HEK293 (cell line): ENCODE results near the gene HS3ST5.

Source experiments
- CTCF ChIA-PET: fragments of 350-600 bp; formaldehyde crosslinking; extraction: SDS; loops from one replicate; lab custom pipeline; 2021; ENCODE audit warnings: antibody characterized with exemption; lab: Yijun Ruan, JAX
- POLR2A ChIA-PET: fragments of 300-600 bp; formaldehyde crosslinking; extraction: SDS; loops from one replicate; lab custom pipeline; 2020; ENCODE audit warnings: antibody characterized with exemption, inconsistent platforms; lab: Yijun Ruan, JAX
- H3K27ac ChIP-seq: fragments of 200-500 bp; sonication (Bioruptor generic); 2 replicates; pipeline ENCODE4 v1.5.1; 2014; ENCODE audit warnings: low read depth, low read length, control low read depth, inconsistent platforms; ENCODE audit errors: extremely low read depth
- H3K36me3 ChIP-seq, 2 experiments: fragments of 200-500 bp in 1 of 2; sonication (Bioruptor generic) in 1 of 2; 1 replicate in 1 of 2; 2 replicates in 1 of 2; pipeline ENCODE4 v1.5.1; 2014 to 2017; ENCODE audit warnings: inconsistent platforms in 2 of 2, low read length in 2 of 2; ENCODE audit not compliant: control insufficient read depth in 2 of 2, insufficient read depth in 1 of 2
- H3K4me1 ChIP-seq: fragments of 200-500 bp; sonication (Bioruptor generic); 2 replicates; pipeline ENCODE4 v1.5.1; 2014; ENCODE audit warnings: mild to moderate bottlenecking, low read length, inconsistent platforms; ENCODE audit not compliant: control insufficient read depth, insufficient read depth
- H3K4me3 ChIP-seq: 2 replicates; pipeline ENCODE4 v1.5.1; 2011; ENCODE audit warnings: low read depth, mild to moderate bottlenecking, control low read depth, low read length, moderate library complexity
- H3K9me3 ChIP-seq: fragments of 200-500 bp; sonication (Bioruptor generic); 2 replicates; pipeline ENCODE4 v1.5.1; 2014; ENCODE audit warnings: low read depth, low read length, inconsistent platforms; ENCODE audit not compliant: control insufficient read depth, insufficient read depth
- BCL11A ChIP-seq: fragments of 450-650 bp; formaldehyde crosslinking; IDR thresholded peaks from 2 replicates; pipeline ENCODE4 v1.5.1; 2016; ENCODE audit warnings: low read depth, missing biosample characterization, missing genetic modification characterization
- EGR2 ChIP-seq: fragments of 450-650 bp; formaldehyde crosslinking; IDR thresholded peaks from 2 replicates; pipeline ENCODE4 v1.5.1; 2016; ENCODE audit warnings: low read depth, missing biosample characterization, missing genetic modification characterization
- SALL2 ChIP-seq: fragments of 450-650 bp; formaldehyde crosslinking; IDR thresholded peaks from 2 replicates; pipeline ENCODE4 v1.5.0; 2017; ENCODE audit warnings: missing biosample characterization, mild to moderate bottlenecking, missing genetic modification characterization, borderline replicate concordance
- SCRT2 ChIP-seq: fragments of 450-650 bp; formaldehyde crosslinking; IDR thresholded peaks from 2 replicates; pipeline ENCODE4 v1.5.1; 2016; ENCODE audit warnings: missing biosample characterization, missing genetic modification characterization
- TCF7L2 ChIP-seq: IDR thresholded peaks from 2 replicates; pipeline ENCODE4 v1.6.1; 2011; ENCODE audit warnings: low read depth, mild to moderate bottlenecking, inconsistent platforms, low read length, moderate library complexity, borderline replicate concordance
- ZBTB21 ChIP-seq: fragments of 450-650 bp; formaldehyde crosslinking; IDR thresholded peaks from 2 replicates; pipeline ENCODE4 v1.5.1; 2017; ENCODE audit warnings: missing biosample characterization, missing genetic modification characterization
- ZNF112 ChIP-seq: fragments of 450-650 bp; formaldehyde crosslinking; IDR thresholded peaks from 2 replicates; pipeline ENCODE4 v1.5.0; 2017; ENCODE audit warnings: missing biosample characterization, missing genetic modification characterization
- ZNF132 ChIP-seq: fragments of 450-650 bp; formaldehyde crosslinking; IDR thresholded peaks from 2 replicates; pipeline ENCODE4 v1.5.1; 2017; ENCODE audit warnings: missing biosample characterization, missing genetic modification characterization, borderline replicate concordance
- ZNF426 ChIP-seq: fragments of 450-650 bp; formaldehyde crosslinking; IDR thresholded peaks from 2 replicates; pipeline ENCODE4 v1.5.1; 2017; ENCODE audit warnings: missing biosample characterization, missing genetic modification characterization, mild to moderate bottlenecking, inconsistent platforms, moderate library complexity
- ZNF501 ChIP-seq: fragments of 450-650 bp; formaldehyde crosslinking; IDR thresholded peaks from 2 replicates; pipeline ENCODE4 v1.5.1; 2016; ENCODE audit warnings: missing biosample characterization, missing genetic modification characterization
- ZNF549 ChIP-seq: fragments of 450-650 bp; IDR thresholded peaks from 2 replicates; pipeline ENCODE4 v1.5.1; 2018; ENCODE audit warnings: missing biosample characterization, missing genetic modification characterization, mild to moderate bottlenecking, inconsistent platforms, moderate library complexity
- ZNF654 ChIP-seq: fragments of 450-650 bp; formaldehyde crosslinking; IDR thresholded peaks from 2 replicates; pipeline ENCODE4 v1.5.1; 2016; ENCODE audit warnings: low read depth, missing biosample characterization, missing genetic modification characterization
- ZNF677 ChIP-seq: fragments of 450-650 bp; IDR thresholded peaks from 2 replicates; pipeline ENCODE4 v1.5.0; 2018; ENCODE audit warnings: missing biosample characterization, mild to moderate bottlenecking, missing genetic modification characterization, moderate library complexity
- ZNF776 ChIP-seq: fragments of 450-650 bp; formaldehyde crosslinking; IDR thresholded peaks from 2 replicates; pipeline ENCODE4 v1.5.0; 2017; ENCODE audit warnings: missing biosample characterization, missing genetic modification characterization, borderline replicate concordance
- ZNF785 ChIP-seq: fragments of 450-650 bp; formaldehyde crosslinking; IDR thresholded peaks from 2 replicates; pipeline ENCODE4 v1.5.1; 2016; ENCODE audit warnings: missing biosample characterization, missing genetic modification characterization
- ZNF837 ChIP-seq: fragments of 450-650 bp; formaldehyde crosslinking; IDR thresholded peaks from 2 replicates; pipeline ENCODE4 v1.5.1; 2016; ENCODE audit warnings: missing biosample characterization, missing genetic modification characterization
- TF ChIP-seq, protein P1 (sequence below): fragments of 450-650 bp; formaldehyde crosslinking; IDR thresholded peaks from 2 replicates; pipeline ENCODE4; 2016; ENCODE audit warnings: missing biosample characterization, missing genetic modification characterization
- TF ChIP-seq, protein P2 (sequence below): fragments of 450-650 bp; formaldehyde crosslinking; IDR thresholded peaks from 2 replicates; pipeline ENCODE4 v1.5.1; 2016; ENCODE audit warnings: missing biosample characterization, missing genetic modification characterization, borderline replicate concordance
- TF ChIP-seq, protein P3 (sequence below): fragments of 450-650 bp; formaldehyde crosslinking; IDR thresholded peaks from 2 replicates; pipeline ENCODE4 v1.5.1; 2016; ENCODE audit warnings: missing biosample characterization, missing genetic modification characterization, low read depth
- TF ChIP-seq, protein P4 (sequence below): fragments of 450-650 bp; formaldehyde crosslinking; IDR thresholded peaks from 2 replicates; pipeline ENCODE4 v1.5.1; 2016; ENCODE audit warnings: missing biosample characterization, missing genetic modification characterization

Gene HS3ST5

DNA sequence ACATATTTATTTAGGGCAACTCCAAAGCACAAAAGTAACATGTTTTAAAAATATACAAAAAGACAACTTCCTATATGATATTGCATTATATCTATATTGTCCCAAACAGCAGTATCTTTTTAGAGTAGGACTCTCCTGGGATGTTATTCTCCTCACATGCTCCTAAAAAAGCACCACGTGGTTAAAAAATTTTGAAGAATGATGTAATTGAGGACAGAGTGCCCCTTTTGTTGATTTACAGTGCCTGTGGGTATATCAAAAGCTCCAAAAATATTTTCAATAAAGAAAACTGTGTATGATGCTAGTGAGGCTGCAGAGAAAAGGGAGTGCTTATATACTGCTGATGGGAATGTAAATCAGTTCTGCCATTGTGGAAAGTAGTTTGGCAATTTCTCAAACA, 241.6 kb downstream of the HS3ST5 start:
- H3K4me1 ChIP-seq = no peaks in the 10 kb centered on the region
- POLR2A ChIA-PET = no interaction called here
- TF ChIP-seq, protein P1, sequence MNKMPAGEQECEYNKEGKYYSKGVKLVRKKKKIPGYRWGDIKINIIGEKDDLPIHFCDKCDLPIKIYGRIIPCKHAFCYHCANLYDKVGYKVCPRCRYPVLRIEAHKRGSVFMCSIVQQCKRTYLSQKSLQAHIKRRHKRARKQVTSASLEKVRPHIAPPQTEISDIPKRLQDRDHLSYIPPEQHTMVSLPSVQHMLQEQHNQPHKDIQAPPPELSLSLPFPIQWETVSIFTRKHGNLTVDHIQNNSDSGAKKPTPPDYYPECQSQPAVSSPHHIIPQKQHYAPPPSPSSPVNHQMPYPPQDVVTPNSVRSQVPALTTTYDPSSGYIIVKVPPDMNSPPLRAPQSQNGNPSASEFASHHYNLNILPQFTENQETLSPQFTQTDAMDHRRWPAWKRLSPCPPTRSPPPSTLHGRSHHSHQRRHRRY (tag by site-specific recombination) = no peak
- TF ChIP-seq ZBTB21 (tag by site-specific recombination) (no peak), SALL2 (tag by site-specific recombination) (no peak), BCL11A (tag by site-specific recombination) (no peak), ZNF785 (tag by site-specific recombination) (no peak)
- no peaks in the 10 kb centered on the region for H3K9me3 ChIP-seq
- CTCF ChIA-PET = interaction anchor here (0.5 to 4.8 kb wide), 6 partner anchors 7 to 1277 kb away, joined by 3 to 69 read pairs (median 3); no protein-coding TSS in a partner anchor
- no peak overlapping the region for H3K27ac ChIP-seq
- H3K4me3 ChIP-seq = no peak overlapping the region
- H3K36me3 ChIP-seq = no peaks in the 10 kb centered on the region

DNA sequence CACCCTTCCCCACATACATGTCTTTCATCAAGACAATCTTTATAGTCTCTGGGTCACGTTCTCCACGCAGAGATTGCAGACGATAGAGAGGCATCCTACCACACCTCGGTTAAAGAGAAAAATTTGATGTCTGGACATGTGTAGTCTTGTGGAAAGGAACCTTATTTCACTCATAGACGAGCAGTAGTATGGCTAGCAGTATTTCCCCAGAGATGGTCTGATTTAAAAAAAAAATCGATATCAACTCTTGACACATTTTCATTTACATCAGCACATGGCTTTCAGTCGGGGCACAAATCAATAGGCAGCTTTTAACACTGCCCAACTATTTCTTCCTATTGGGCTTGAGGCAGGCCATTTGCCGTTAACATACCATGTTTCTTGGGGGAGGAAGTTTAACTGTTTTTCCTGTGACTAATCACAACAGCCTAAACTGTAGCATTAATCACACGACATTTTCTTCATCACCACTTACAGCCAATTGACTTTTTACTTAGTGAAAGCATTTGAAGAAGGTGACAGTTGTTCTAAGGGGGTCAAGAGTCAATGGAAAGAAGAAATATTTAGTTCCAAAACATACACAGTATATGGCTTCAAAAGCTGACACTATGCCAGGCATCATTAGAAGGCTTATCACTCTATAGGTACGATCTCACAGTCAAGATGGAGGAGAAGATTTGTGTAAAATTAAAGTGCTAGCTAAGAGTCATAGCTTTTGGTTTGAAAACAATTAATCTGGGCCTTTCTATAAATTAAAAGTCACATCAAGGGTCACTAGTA, 242.4 kb downstream of the HS3ST5 start:
- POLR2A ChIA-PET = no interaction called here
- no peak overlapping the region for H3K4me3 ChIP-seq
- no peak for TF ChIP-seq EGR2 (tag by site-specific recombination)
- TF ChIP-seq, protein P2, sequence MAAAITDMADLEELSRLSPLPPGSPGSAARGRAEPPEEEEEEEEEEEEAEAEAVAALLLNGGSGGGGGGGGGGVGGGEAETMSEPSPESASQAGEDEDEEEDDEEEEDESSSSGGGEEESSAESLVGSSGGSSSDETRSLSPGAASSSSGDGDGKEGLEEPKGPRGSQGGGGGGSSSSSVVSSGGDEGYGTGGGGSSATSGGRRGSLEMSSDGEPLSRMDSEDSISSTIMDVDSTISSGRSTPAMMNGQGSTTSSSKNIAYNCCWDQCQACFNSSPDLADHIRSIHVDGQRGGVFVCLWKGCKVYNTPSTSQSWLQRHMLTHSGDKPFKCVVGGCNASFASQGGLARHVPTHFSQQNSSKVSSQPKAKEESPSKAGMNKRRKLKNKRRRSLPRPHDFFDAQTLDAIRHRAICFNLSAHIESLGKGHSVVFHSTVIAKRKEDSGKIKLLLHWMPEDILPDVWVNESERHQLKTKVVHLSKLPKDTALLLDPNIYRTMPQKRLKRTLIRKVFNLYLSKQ (tag by site-specific recombination) = no peak
- no peak for TF ChIP-seq ZNF132 (tag by site-specific recombination)
- TF ChIP-seq TCF7L2 = no peak
- TF ChIP-seq ZNF837 = no peak
- TF ChIP-seq, all 188 proteins: peak for 0
- H3K4me1 ChIP-seq = no peaks in the 10 kb centered on the region
- H3K9me3 ChIP-seq = no peaks in the 10 kb centered on the region
- CTCF ChIA-PET = interaction anchor here (0.7 to 4.8 kb wide), 6 partner anchors 7 to 204 kb away, joined by 3 to 69 read pairs (median 4); no protein-coding TSS in a partner anchor
- no peaks in the 10 kb centered on the region for H3K36me3 ChIP-seq
- H3K27ac ChIP-seq = no peak overlapping the region

DNA sequence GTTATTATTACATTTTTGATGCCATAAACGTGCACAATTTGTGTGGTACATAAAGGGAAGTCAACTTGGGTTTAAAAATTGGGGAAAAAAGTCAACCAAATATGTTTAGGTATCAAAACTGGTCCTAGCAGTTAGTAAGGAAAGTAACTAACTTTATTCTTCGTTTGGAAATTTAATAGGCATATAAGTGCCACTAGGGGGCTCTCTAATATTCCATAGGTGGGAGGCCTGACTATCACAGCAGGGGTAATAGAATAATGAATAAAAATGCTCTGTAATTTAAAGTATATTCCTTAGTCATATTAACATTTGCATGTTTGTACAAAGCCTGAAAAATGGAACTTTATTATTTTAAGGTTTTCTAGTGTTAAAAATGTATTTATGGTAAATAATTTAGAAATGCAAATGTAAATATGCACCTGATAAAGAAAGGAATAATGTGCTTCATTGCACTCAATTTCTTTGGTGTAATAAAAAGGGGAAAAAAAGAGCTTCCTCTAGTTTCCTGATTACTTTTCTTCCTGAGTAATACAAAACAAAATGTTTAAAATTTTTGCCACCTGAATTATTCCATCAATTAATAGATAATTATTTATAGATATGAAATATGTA, 246.2 kb downstream of the HS3ST5 start:
- Histone ChIP-seq H3K4me1 (no peaks in the 10 kb centered on the region), H3K36me3 (no peaks in the 10 kb centered on the region), H3K27ac (no peak overlapping the region), H3K9me3 (no peaks in the 10 kb centered on the region), H3K4me3 (no peak overlapping the region)
- POLR2A ChIA-PET = no interaction called here
- CTCF ChIA-PET = interaction anchor here (0.5 to 4.8 kb wide), 29 partner anchors 10 to 281 kb away, joined by 3 to 69 read pairs (median 4); no protein-coding TSS in a partner anchor
- TF ChIP-seq SCRT2 (tag by site-specific recombination) (no peak), ZNF501 (tag by site-specific recombination) (no peak), ZNF549 (no peak), ZNF677 (tag by site-specific recombination) (no peak), ZNF776 (tag by site-specific recombination) (no peak), ZNF112 (tag by site-specific recombination) (no peak), ZNF426 (tag by site-specific recombination) (no peak), ZNF654 (peak; percentile 68)
- TF ChIP-seq, protein P1 (tag by site-specific recombination) = no peak
- TF ChIP-seq, protein P3, sequence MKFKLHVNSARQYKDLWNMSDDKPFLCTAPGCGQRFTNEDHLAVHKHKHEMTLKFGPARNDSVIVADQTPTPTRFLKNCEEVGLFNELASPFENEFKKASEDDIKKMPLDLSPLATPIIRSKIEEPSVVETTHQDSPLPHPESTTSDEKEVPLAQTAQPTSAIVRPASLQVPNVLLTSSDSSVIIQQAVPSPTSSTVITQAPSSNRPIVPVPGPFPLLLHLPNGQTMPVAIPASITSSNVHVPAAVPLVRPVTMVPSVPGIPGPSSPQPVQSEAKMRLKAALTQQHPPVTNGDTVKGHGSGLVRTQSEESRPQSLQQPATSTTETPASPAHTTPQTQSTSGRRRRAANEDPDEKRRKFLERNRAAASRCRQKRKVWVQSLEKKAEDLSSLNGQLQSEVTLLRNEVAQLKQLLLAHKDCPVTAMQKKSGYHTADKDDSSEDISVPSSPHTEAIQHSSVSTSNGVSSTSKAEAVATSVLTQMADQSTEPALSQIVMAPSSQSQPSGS (tag by site-specific recombination) = no peak
- TF ChIP-seq, protein P4, sequence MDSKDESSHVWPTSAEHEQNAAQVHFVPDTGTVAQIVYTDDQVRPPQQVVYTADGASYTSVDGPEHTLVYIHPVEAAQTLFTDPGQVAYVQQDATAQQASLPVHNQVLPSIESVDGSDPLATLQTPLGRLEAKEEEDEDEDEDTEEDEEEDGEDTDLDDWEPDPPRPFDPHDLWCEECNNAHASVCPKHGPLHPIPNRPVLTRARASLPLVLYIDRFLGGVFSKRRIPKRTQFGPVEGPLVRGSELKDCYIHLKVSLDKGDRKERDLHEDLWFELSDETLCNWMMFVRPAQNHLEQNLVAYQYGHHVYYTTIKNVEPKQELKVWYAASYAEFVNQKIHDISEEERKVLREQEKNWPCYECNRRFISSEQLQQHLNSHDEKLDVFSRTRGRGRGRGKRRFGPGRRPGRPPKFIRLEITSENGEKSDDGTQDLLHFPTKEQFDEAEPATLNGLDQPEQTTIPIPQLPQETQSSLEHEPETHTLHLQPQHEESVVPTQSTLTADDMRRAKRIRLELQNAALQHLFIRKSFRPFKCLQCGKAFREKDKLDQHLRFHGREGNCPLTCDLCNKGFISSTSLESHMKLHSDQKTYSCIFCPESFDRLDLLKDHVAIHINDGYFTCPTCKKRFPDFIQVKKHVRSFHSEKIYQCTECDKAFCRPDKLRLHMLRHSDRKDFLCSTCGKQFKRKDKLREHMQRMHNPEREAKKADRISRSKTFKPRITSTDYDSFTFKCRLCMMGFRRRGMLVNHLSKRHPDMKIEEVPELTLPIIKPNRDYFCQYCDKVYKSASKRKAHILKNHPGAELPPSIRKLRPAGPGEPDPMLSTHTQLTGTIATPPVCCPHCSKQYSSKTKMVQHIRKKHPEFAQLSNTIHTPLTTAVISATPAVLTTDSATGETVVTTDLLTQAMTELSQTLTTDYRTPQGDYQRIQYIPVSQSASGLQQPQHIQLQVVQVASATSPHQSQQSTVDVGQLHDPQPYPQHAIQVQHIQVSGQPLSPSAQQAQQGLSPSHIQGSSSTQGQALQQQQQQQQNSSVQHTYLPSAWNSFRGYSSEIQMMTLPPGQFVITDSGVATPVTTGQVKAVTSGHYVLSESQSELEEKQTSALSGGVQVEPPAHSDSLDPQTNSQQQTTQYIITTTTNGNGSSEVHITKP = peak; percentile 41; the same call in 1 of the 2 replicates
